ENCODE data around the gene TBX2.
A peak's percentile ranks its signal among the peaks of the same experiment; 100 is the strongest.

Gene TBX2

GRCh38 chr17:61388561-61389356 lies 10.9 kb upstream of the TBX2 start:
- DNase-seq: no peak

GRCh38 chr17:61389670-61390478 lies 9.8 kb upstream of the TBX2 start:
- peak; percentile 61 for DNase-seq

- no peak for DNase-seq
Observed at GRCh38 chr17:61390479-61390791, 9.2 kb upstream of the TBX2 start.

GRCh38 chr17:61391595-61392291 lies 7.9 kb upstream of the TBX2 start:
- no peak for DNase-seq

- DNase-seq: no peak
Observed at GRCh38 chr17:61392679-61393078, 7.0 kb upstream of the TBX2 start.

GRCh38 chr17:61393550-61393903 lies 6.1 kb upstream of the TBX2 start:
- DNase-seq: no peak

GRCh38 chr17:61393904-61394629 lies 5.6 kb upstream of the TBX2 start:
- no peak for DNase-seq

- no peak for DNase-seq
Observed at GRCh38 chr17:61394630-61395408, 4.8 kb upstream of the TBX2 start.

- DNase-seq: no peak
Observed at GRCh38 chr17:61395409-61395982, 4.1 kb upstream of the TBX2 start.

GRCh38 chr17:61395983-61396585 lies 3.6 kb upstream of the TBX2 start:
- no peak for DNase-seq

GRCh38 chr17:61396586-61397085 lies 3.0 kb upstream of the TBX2 start:
- DNase-seq: no peak

GRCh38 chr17:61397086-61397842 lies 2.4 kb upstream of the TBX2 start:
- no peak for DNase-seq

- no peak for DNase-seq
Observed at GRCh38 chr17:61398721-61399130, 917 bp upstream of the TBX2 start.

- peak; percentile 59 for DNase-seq
Observed at GRCh38 chr17:61400066-61400716, 548 bp downstream of the TBX2 start.

- no peak for DNase-seq
Observed at GRCh38 chr17:61400717-61401388, 1.2 kb downstream of the TBX2 start.

GRCh38 chr17:61401389-61402072 lies 1.9 kb downstream of the TBX2 start:
- DNase-seq: no peak

- no peak for DNase-seq
Observed at GRCh38 chr17:61402073-61402541, 2.5 kb downstream of the TBX2 start.

- no peak for DNase-seq
Observed at GRCh38 chr17:61402978-61403800, 3.5 kb downstream of the TBX2 start.
